Trophoblast cell (in vitro differentiated cells and primary cell): Measurements from ENCODE around the gene SLC31A2.
"Not testable (repeated sequence)": the region's sequence is repeated elsewhere in the genome, so short reads cannot be mapped to it uniquely, and the experiment has no call there.

Experiments
- DNase-seq, 2 donors: peaks; one replicate each; pipeline ENCODE4 v3.0.0-alpha.2; 2016
- H2AFZ ChIP-seq: 2 replicates; pipeline ENCODE4 v1.6.1; 2013; ENCODE audit warnings: low read length, moderate library complexity, mild to moderate bottlenecking; ENCODE audit not compliant: insufficient read depth, poor library complexity
- H2AK5ac ChIP-seq: 2 replicates; pipeline ENCODE4 v1.6.1; 2013; ENCODE audit warnings: mild to moderate bottlenecking, low read length
- H2BK120ac ChIP-seq: 2 replicates; pipeline ENCODE4 v1.6.1; 2013; ENCODE audit warnings: low read length, mild to moderate bottlenecking, moderate library complexity; ENCODE audit not compliant: insufficient read depth, poor library complexity
- H2BK12ac ChIP-seq: 2 replicates; pipeline ENCODE4 v1.6.1; 2013; ENCODE audit warnings: mild to moderate bottlenecking, low read length, moderate library complexity
- H2BK5ac ChIP-seq: 2 replicates; pipeline ENCODE4 v1.6.1; 2013; ENCODE audit warnings: low read length, low read depth, moderate library complexity, mild to moderate bottlenecking; ENCODE audit not compliant: poor library complexity
- H3K14ac ChIP-seq: 2 replicates; pipeline ENCODE4 v1.6.1; 2013; ENCODE audit warnings: mild to moderate bottlenecking, low read length
- H3K18ac ChIP-seq: 2 replicates; pipeline ENCODE4 v1.6.1; 2013; ENCODE audit warnings: mild to moderate bottlenecking, low read length
- H3K23ac ChIP-seq: 2 replicates; pipeline ENCODE4 v1.6.1; 2013; ENCODE audit warnings: low read length
- H3K27ac ChIP-seq: 2 replicates; pipeline ENCODE4 v1.5.1; 2013; ENCODE audit warnings: low read depth, mild to moderate bottlenecking, inconsistent platforms, low read length, moderate library complexity
- H3K27me3 ChIP-seq: 2 replicates; pipeline ENCODE4 v1.6.1; 2013; ENCODE audit warnings: inconsistent platforms, mild to moderate bottlenecking, low read length, moderate library complexity; ENCODE audit not compliant: insufficient read depth
- H3K36me3 ChIP-seq, 2 experiments: 1 replicate in 1 of 2; 2 replicates in 1 of 2; pipeline ENCODE4 v1.6.1; 2013; ENCODE audit warnings: low read length in 2 of 2, mild to moderate bottlenecking in 2 of 2, moderate library complexity in 1 of 2; ENCODE audit not compliant: insufficient read depth in 2 of 2, control insufficient read depth in 1 of 2
- H3K4ac ChIP-seq: 2 replicates; pipeline ENCODE4 v1.6.1; 2013; ENCODE audit warnings: low read depth, mild to moderate bottlenecking, low read length, moderate library complexity
- H3K4me1 ChIP-seq, 2 experiments: 1 replicate in 1 of 2; 2 replicates in 1 of 2; pipeline ENCODE4 v1.6.1; 2013; ENCODE audit warnings: low read length in 2 of 2, mild to moderate bottlenecking in 2 of 2, moderate library complexity in 1 of 2; ENCODE audit not compliant: insufficient read depth in 2 of 2, control insufficient read depth in 1 of 2
- H3K4me2 ChIP-seq: 2 replicates; pipeline ENCODE4 v1.6.1; 2013; ENCODE audit warnings: inconsistent platforms, mild to moderate bottlenecking, low read length, moderate library complexity
- H3K4me3 ChIP-seq: 2 replicates; pipeline ENCODE4 v1.5.1; 2013; ENCODE audit warnings: mild to moderate bottlenecking, low read depth, low read length, inconsistent platforms
- H3K79me1 ChIP-seq: one replicate; pipeline ENCODE4 v1.6.1; 2013; ENCODE audit warnings: low read length
- H3K79me2 ChIP-seq: 2 replicates; pipeline ENCODE4 v1.6.1; 2013; ENCODE audit warnings: low read length, mild to moderate bottlenecking; ENCODE audit not compliant: control insufficient read depth, insufficient read depth, poor library complexity
- H3K9ac ChIP-seq: 2 replicates; pipeline ENCODE4 v1.6.1; 2013; ENCODE audit warnings: mild to moderate bottlenecking, low read length
- H3K9me3 ChIP-seq: 2 replicates; pipeline ENCODE4 v1.6.1; 2013; ENCODE audit warnings: low read depth, mild to moderate bottlenecking, control low read depth, inconsistent platforms, low read length; ENCODE audit not compliant: insufficient read depth
- H4K12ac ChIP-seq: 2 replicates; pipeline ENCODE4 v1.6.1; 2013; ENCODE audit warnings: low read depth, mild to moderate bottlenecking, low read length, moderate library complexity
- H4K8ac ChIP-seq: 2 replicates; pipeline ENCODE4 v1.6.1; 2013; ENCODE audit warnings: low read depth, mild to moderate bottlenecking, low read length, moderate library complexity
- H4K91ac ChIP-seq: one replicate; pipeline ENCODE4 v1.6.1; 2013; ENCODE audit warnings: low read depth, mild to moderate bottlenecking, low read length, moderate library complexity
- WGBS: extraction: QIAGEN DNeasy Blood & Tissue Kit; methylation state at CpG from one replicate; pipeline ENCODE4 v1.1.7; 2013; ENCODE audit warnings: missing lambda C conversion rate; ENCODE audit not compliant: insufficient read length, insufficient coverage; ENCODE audit errors: extremely low coverage; 5-methylcytosine and 5-hydroxymethylcytosine counted together

The SLC31A2 gene

GRCh38 chr9:113139225-113139829 is 11.5 kb upstream of the SLC31A2 start:
- Histone ChIP-seq H3K9me3 (peaks cover 9% of the 10 kb centered on the region), H2BK12ac (no peak overlapping the region), H3K14ac (no peak overlapping the region), H3K27me3 (no peaks in the 10 kb centered on the region), H2AK5ac (no peak overlapping the region), H3K9ac (no peak overlapping the region), H4K91ac (no peak overlapping the region), H3K79me2 (no peaks in the 10 kb centered on the region), H2BK120ac (no peak overlapping the region), H3K4me2 (no peak overlapping the region), H4K12ac (no peak overlapping the region), H3K4me1 (peaks cover 7 to 10% of the 10 kb centered on the region in 2 experiments), H3K36me3 (no peaks in the 10 kb centered on the region), H2BK5ac (no peak overlapping the region), H3K4ac (no peak overlapping the region), H4K8ac (no peak overlapping the region), H3K18ac (no peak overlapping the region), H3K23ac (no peak overlapping the region), H2AFZ (no peak overlapping the region), H3K27ac (no peak overlapping the region), H3K4me3 (no peak overlapping the region), H3K79me1 (peaks cover 4% of the 10 kb centered on the region)
- no CpG with 5 or more reads among the region's 4 CpGs for WGBS
- no peak for DNase-seq

DNA sequence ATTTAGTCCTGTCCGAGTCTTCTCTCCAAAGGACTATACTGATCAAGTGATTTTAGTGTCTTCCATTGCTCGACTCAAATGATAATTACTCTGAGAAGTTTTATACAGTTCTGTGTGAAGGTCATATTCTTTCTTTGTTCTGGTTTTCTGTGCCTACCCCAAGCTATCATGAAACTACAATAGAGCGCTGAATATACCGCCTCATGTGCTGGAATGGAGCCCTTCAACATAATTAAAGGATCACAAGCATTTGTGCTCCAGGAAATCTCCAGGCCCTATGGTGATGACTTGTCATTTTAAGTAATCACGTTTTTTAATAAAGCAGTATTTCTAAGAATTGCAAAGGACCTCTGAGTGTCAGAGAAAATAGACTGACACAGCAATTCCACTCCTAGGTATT is 10.9 kb upstream of the SLC31A2 start:
- Histone ChIP-seq H3K79me1 (peaks cover 4% of the 10 kb centered on the region), H2AFZ (no peak overlapping the region), H3K9me3 (peaks cover 9% of the 10 kb centered on the region), H3K9ac (no peak overlapping the region), H3K27me3 (no peaks in the 10 kb centered on the region), H3K4me3 (no peak overlapping the region), H2BK5ac (no peak overlapping the region), H3K18ac (no peak overlapping the region), H4K91ac (no peak overlapping the region), H3K4me2 (no peak overlapping the region), H3K23ac (no peak overlapping the region), H3K4ac (no peak overlapping the region), H4K8ac (no peak overlapping the region), H3K14ac (no peak overlapping the region), H3K79me2 (no peaks in the 10 kb centered on the region), H4K12ac (no peak overlapping the region), H2AK5ac (no peak overlapping the region), H2BK120ac (no peak overlapping the region), H3K4me1 (peaks cover 7 to 10% of the 10 kb centered on the region in 2 experiments), H2BK12ac (no peak overlapping the region), H3K36me3 (no peaks in the 10 kb centered on the region), H3K27ac (no peak overlapping the region)
- no CpG with 5 or more reads among the region's 5 CpGs for WGBS
- no peak for DNase-seq

DNA sequence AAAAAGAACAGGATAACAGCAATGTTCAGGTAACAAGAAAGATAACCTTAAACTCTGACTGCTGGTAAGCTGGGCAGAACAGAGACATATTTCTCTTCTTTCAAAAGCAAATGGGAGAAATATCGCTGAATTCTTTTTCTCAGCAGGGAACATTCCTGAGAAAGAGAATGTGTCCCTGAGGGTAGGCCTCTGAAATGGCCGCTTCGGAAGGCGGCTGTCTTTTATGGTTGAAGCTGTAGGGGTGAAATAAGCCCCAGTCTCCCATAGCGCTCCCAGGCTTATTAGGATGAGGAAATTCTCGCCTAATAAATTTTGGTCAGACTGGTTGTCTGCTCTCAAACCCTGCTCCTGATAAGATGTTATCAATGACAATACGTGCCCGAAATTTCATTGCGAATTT is 9.9 kb upstream of the SLC31A2 start:
- H4K12ac ChIP-seq, H3K14ac ChIP-seq, H2BK12ac ChIP-seq, H3K23ac ChIP-seq, H3K9ac ChIP-seq, H3K79me2 ChIP-seq, H4K91ac ChIP-seq, H3K79me1 ChIP-seq, H2BK5ac ChIP-seq, H3K4me2 ChIP-seq, H3K4me3 ChIP-seq, H2AK5ac ChIP-seq, H3K27me3 ChIP-seq, H2BK120ac ChIP-seq, H3K4me1 ChIP-seq, H2AFZ ChIP-seq, H3K18ac ChIP-seq, H3K4ac ChIP-seq, H4K8ac ChIP-seq, H3K9me3 ChIP-seq, H3K36me3 ChIP-seq, H3K27ac ChIP-seq: not testable (repeated sequence)
- DNase-seq = peak; percentile 72 to 91
- WGBS = no CpG with 5 or more reads among the region's 9 CpGs

DNA sequence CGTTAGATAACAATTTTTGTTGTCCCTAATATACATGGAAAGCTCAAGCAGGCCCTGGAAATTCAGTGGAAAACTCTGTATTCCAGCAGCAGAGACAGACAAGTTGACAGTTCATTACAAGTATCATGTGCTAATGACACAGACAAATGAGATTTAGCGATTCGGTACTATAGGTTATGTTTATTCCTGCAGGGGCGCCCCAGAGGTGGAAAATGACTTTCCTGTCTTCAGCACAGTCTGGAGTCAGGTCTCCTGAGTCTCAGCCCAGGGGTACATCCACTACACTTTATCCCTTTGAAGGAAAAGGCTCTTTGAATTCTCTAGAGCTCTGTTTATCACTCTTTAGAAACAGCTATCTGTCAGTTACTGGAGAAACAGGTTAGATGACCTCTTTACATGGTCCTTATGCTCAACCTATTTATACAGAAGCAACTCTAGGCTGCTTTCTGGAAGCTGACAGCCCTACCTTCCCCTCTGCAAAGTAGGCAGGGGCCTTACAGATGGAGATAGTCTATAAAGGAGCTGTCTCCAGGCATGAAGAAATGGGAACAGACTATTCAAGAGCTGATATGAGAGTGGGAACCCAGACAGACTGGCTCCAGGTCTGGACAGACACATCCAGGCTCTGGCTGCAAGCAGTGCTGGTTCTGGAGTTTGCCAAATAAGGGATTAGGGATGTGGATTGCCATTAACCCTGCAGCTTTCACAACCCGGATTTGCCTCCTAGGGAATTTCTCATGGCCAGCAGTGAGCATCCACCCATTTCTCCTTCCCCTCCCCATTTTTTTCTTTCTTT is 7.2 kb upstream of the SLC31A2 start:
- no peak overlapping the region for H3K18ac ChIP-seq
- H3K9ac ChIP-seq = no peak overlapping the region
- H4K8ac ChIP-seq = no peak overlapping the region
- no peak overlapping the region for H2BK120ac ChIP-seq
- no peak overlapping the region for H3K4me2 ChIP-seq
- no CpG with 5 or more reads among the region's 5 CpGs for WGBS
- H3K4ac ChIP-seq = no peak overlapping the region
- H4K12ac ChIP-seq = no peak overlapping the region
- no peaks in the 10 kb centered on the region for H3K79me2 ChIP-seq
- H3K27ac ChIP-seq = peak overlapping the region; percentile 29
- no peak overlapping the region for H3K4me3 ChIP-seq
- H3K9me3 ChIP-seq = no peaks in the 10 kb centered on the region
- no peaks in the 10 kb centered on the region for H3K36me3 ChIP-seq
- no peak overlapping the region for H2BK12ac ChIP-seq
- peaks cover 3 to 4% of the 10 kb centered on the region in 2 experiments for H3K4me1 ChIP-seq
- no peak overlapping the region for H2BK5ac ChIP-seq
- H2AFZ ChIP-seq = no peak overlapping the region
- peaks cover 1% of the 10 kb centered on the region for H3K79me1 ChIP-seq
- no peak overlapping the region for H4K91ac ChIP-seq
- no peaks in the 10 kb centered on the region for H3K27me3 ChIP-seq
- H3K23ac ChIP-seq = no peak overlapping the region
- peak in 1 of 2 donors; percentile 55 for DNase-seq
- no peak overlapping the region for H2AK5ac ChIP-seq
- no peak overlapping the region for H3K14ac ChIP-seq
